SH-SY5Y (cell line): ENCODE results near the gene ZNF689.

Source experiments
- GATA2 ChIP-seq: IDR thresholded peaks from 2 replicates; pipeline ENCODE4 v1.6.1; 2011; ENCODE audit warnings: mild to moderate bottlenecking, low read depth, low read length
- GATA3 ChIP-seq: IDR thresholded peaks from 2 replicates; pipeline ENCODE4 v1.6.1; 2011; ENCODE audit warnings: low read depth, mild to moderate bottlenecking, low read length, moderate library complexity

ZNF689 gene

GRCh38 chr16:30562021-30562420 lies 48.2 kb downstream of the ZNF689 start:
- TF ChIP-seq GATA3, result no peak
- no peak for TF ChIP-seq GATA2

GRCh38 chr16:30561089-30561816 lies 48.9 kb downstream of the ZNF689 start:
- TF ChIP-seq GATA3 (no peak), GATA2 (no peak)

- TF ChIP-seq GATA2 (no peak), GATA3 (no peak)
Measured at GRCh38 chr16:30559690-30560089, 50.5 kb downstream of the ZNF689 start.

- no peak for TF ChIP-seq GATA2
- TF ChIP-seq GATA3, result no peak
Measured at GRCh38 chr16:30558789-30559377, 51.3 kb downstream of the ZNF689 start.

GRCh38 chr16:30557957-30558788 lies 52.0 kb downstream of the ZNF689 start, which contains the start of gene ZNF764:
ZNF764 (minus strand) TSS chr16:30558374; CDS start chr16:30558182, 192 bp downstream.
- TF ChIP-seq GATA3, result no peak
- TF ChIP-seq GATA2, result no peak

- TF ChIP-seq GATA3, result no peak
- TF ChIP-seq GATA2, result no peak
Measured at GRCh38 chr16:30557707-30557956, 52.6 kb downstream of the ZNF689 start.

- no peak for TF ChIP-seq GATA3
- TF ChIP-seq GATA2, result no peak
Measured at GRCh38 chr16:30556125-30556473, 54.1 kb downstream of the ZNF689 start.

GRCh38 chr16:30555315-30556124 lies 54.7 kb downstream of the ZNF689 start:
- no peak for TF ChIP-seq GATA2
- no peak for TF ChIP-seq GATA3

- TF ChIP-seq GATA2 (no peak), GATA3 (no peak)
Measured at GRCh38 chr16:30554557-30555314, 55.5 kb downstream of the ZNF689 start.

GRCh38 chr16:30553393-30553899 lies 56.7 kb downstream of the ZNF689 start:
- TF ChIP-seq GATA2, result no peak
- TF ChIP-seq GATA3, result no peak

GRCh38 chr16:30552956-30553355 lies 57.2 kb downstream of the ZNF689 start:
- TF ChIP-seq GATA2, result no peak
- TF ChIP-seq GATA3, result no peak
